HUES48 (cell line): ENCODE data around the gene OSTM1.

Experiments used
- H3K27ac ChIP-seq: one replicate; pipeline ENCODE4 v1.7.0; 2013; ENCODE audit warnings: low read depth, low read length, inconsistent platforms
- H3K27me3 ChIP-seq: 2 replicates; pipeline ENCODE4 v1.6.1; 2013; ENCODE audit warnings: mild to moderate bottlenecking, low read length; ENCODE audit not compliant: control insufficient read depth, insufficient read depth
- H3K36me3 ChIP-seq: 2 replicates; pipeline ENCODE4 v1.6.1; 2013; ENCODE audit warnings: low read length; ENCODE audit not compliant: control insufficient read depth, insufficient read depth
- H3K4me1 ChIP-seq: 2 replicates; pipeline ENCODE4 v1.6.1; 2013; ENCODE audit warnings: mild to moderate bottlenecking, low read length; ENCODE audit not compliant: control insufficient read depth, insufficient read depth
- H3K4me3 ChIP-seq: 2 replicates; pipeline ENCODE4 v1.5.1; 2013; ENCODE audit warnings: mild to moderate bottlenecking, low read depth, low read length
- H3K9ac ChIP-seq: 2 replicates; pipeline ENCODE4 v1.6.1; 2013; ENCODE audit warnings: mild to moderate bottlenecking, low read depth, low read length, moderate library complexity
- H3K9me3 ChIP-seq: 2 replicates; pipeline ENCODE4 v1.6.1; 2013; ENCODE audit warnings: low read length; ENCODE audit not compliant: control insufficient read depth, insufficient read depth

The OSTM1 gene

GRCh38 chr6:108116546-108117426 lies 42.2 kb upstream of the OSTM1 start:
- no peaks in the 10 kb centered on the region for H3K9me3 ChIP-seq
- peaks cover 99% of the 10 kb centered on the region for H3K27me3 ChIP-seq
- H3K36me3 ChIP-seq: no peaks in the 10 kb centered on the region
- peaks cover 47% of the 10 kb centered on the region for H3K4me1 ChIP-seq
- no peak overlapping the region for H3K4me3 ChIP-seq
- H3K9ac ChIP-seq: no peak overlapping the region
- no peak overlapping the region for H3K27ac ChIP-seq

GRCh38 chr6:108115598-108116058 lies 41.1 kb upstream of the OSTM1 start:
- Histone ChIP-seq H3K4me1 (peaks cover 44% of the 10 kb centered on the region), H3K27ac (no peak overlapping the region), H3K36me3 (no peaks in the 10 kb centered on the region), H3K9me3 (no peaks in the 10 kb centered on the region), H3K9ac (no peak overlapping the region), H3K27me3 (peaks cover 98% of the 10 kb centered on the region), H3K4me3 (peak overlapping the region; percentile 44; the same call in 1 of the 2 replicates)

GRCh38 chr6:108114841-108115597 lies 40.5 kb upstream of the OSTM1 start:
- no peak overlapping the region for H3K9ac ChIP-seq
- H3K36me3 ChIP-seq: no peaks in the 10 kb centered on the region
- H3K4me3 ChIP-seq: peak overlapping the region; percentile 44
- H3K27ac ChIP-seq: no peak overlapping the region
- no peaks in the 10 kb centered on the region for H3K9me3 ChIP-seq
- peaks cover 92% of the 10 kb centered on the region for H3K27me3 ChIP-seq
- peaks cover 40% of the 10 kb centered on the region for H3K4me1 ChIP-seq

- H3K27me3 ChIP-seq: peaks cover 85% of the 10 kb centered on the region
- H3K9ac ChIP-seq: no peak overlapping the region
- H3K4me1 ChIP-seq: peaks cover 35% of the 10 kb centered on the region
- H3K36me3 ChIP-seq: no peaks in the 10 kb centered on the region
- no peak overlapping the region for H3K27ac ChIP-seq
- peak overlapping the region; percentile 51 for H3K4me3 ChIP-seq
- H3K9me3 ChIP-seq: no peaks in the 10 kb centered on the region
Measured at GRCh38 chr6:108113557-108114519, 39.3 kb upstream of the OSTM1 start.

GRCh38 chr6:108108374-108108773 lies 33.8 kb upstream of the OSTM1 start:
- H3K27me3 ChIP-seq: peaks cover 32% of the 10 kb centered on the region
- no peaks in the 10 kb centered on the region for H3K9me3 ChIP-seq
- no peak overlapping the region for H3K4me3 ChIP-seq
- H3K4me1 ChIP-seq: peaks cover 19% of the 10 kb centered on the region
- H3K27ac ChIP-seq: no peak overlapping the region
- H3K36me3 ChIP-seq: no peaks in the 10 kb centered on the region
- H3K9ac ChIP-seq: no peak overlapping the region

GRCh38 chr6:108107102-108107501 lies 32.6 kb upstream of the OSTM1 start:
- peaks cover 14% of the 10 kb centered on the region for H3K4me1 ChIP-seq

GRCh38 chr6:108106694-108107093 lies 32.2 kb upstream of the OSTM1 start:
- Histone ChIP-seq H3K4me3 (no peak overlapping the region), H3K27ac (peak overlapping the region; percentile 48), H3K9me3 (no peaks in the 10 kb centered on the region), H3K9ac (no peak overlapping the region), H3K4me1 (peaks cover 14% of the 10 kb centered on the region), H3K27me3 (peaks cover 15% of the 10 kb centered on the region), H3K36me3 (no peaks in the 10 kb centered on the region)

More at GRCh38 chr6:108107102-108107501, 32.6 kb upstream of the OSTM1 start:
- peaks cover 19% of the 10 kb centered on the region for H3K27me3 ChIP-seq
- H3K27ac ChIP-seq: no peak overlapping the region
- H3K9ac ChIP-seq: no peak overlapping the region
- no peaks in the 10 kb centered on the region for H3K36me3 ChIP-seq
- no peak overlapping the region for H3K4me3 ChIP-seq
- no peaks in the 10 kb centered on the region for H3K9me3 ChIP-seq

GRCh38 chr6:108106261-108106660 lies 31.7 kb upstream of the OSTM1 start:
- Histone ChIP-seq H3K27ac (peak overlapping the region; percentile 48), H3K4me1 (peaks cover 14% of the 10 kb centered on the region), H3K4me3 (no peak overlapping the region), H3K9me3 (no peaks in the 10 kb centered on the region), H3K27me3 (peaks cover 10% of the 10 kb centered on the region), H3K9ac (no peak overlapping the region), H3K36me3 (no peaks in the 10 kb centered on the region)

- Histone ChIP-seq H3K9me3 (no peaks in the 10 kb centered on the region), H3K36me3 (no peaks in the 10 kb centered on the region), H3K27ac (no peak overlapping the region), H3K4me3 (no peak overlapping the region), H3K27me3 (peaks cover 6% of the 10 kb centered on the region), H3K4me1 (peaks cover 14% of the 10 kb centered on the region), H3K9ac (no peak overlapping the region)
Measured at GRCh38 chr6:108105571-108105970, 31.0 kb upstream of the OSTM1 start.

GRCh38 chr6:108102965-108103364 lies 28.4 kb upstream of the OSTM1 start:
- Histone ChIP-seq H3K27ac (no peak overlapping the region), H3K4me1 (peaks cover 14% of the 10 kb centered on the region), H3K4me3 (no peak overlapping the region), H3K9me3 (0 out of 2 replicates have a peak, but pooled peaks cover 2% of the 10 kb centered on the region), H3K36me3 (no peaks in the 10 kb centered on the region), H3K27me3 (no peaks in the 10 kb centered on the region), H3K9ac (no peak overlapping the region)
